Fibroblast of lung (primary cell): ENCODE results near the gene PARP14. TPM values are rescaled to one million over a fixed set of nuclear protein-coding genes. Genes with fewer than 3 reads are reported as not detected.

Experiments
- DNase-seq, 2 donors: peaks; one replicate each; pipeline versions ENCODE4 v3.0.0 to v3.0.0-alpha.2; 2010; ENCODE audit warnings: low read depth in 2 of 2
- H2AFZ ChIP-seq: 2 replicates; pipeline ENCODE4 v1.5.1; 2012; ENCODE audit warnings: low read length, control low read depth, inconsistent platforms
- H3K27ac ChIP-seq: 2 replicates; pipeline ENCODE4 v1.5.1; 2011; ENCODE audit warnings: low read length, control low read depth; ENCODE audit not compliant: insufficient read depth
- H3K27me3 ChIP-seq: 2 replicates; pipeline ENCODE4 v1.5.1; 2011; ENCODE audit warnings: mild to moderate bottlenecking, low read length; ENCODE audit not compliant: control insufficient read depth, insufficient read depth
- H3K36me3 ChIP-seq: 2 replicates; pipeline ENCODE4 v1.5.1; 2011; ENCODE audit warnings: low read length; ENCODE audit not compliant: control insufficient read depth, insufficient read depth
- H3K4me1 ChIP-seq: 2 replicates; pipeline ENCODE4 v1.5.1; 2011; ENCODE audit warnings: low read length; ENCODE audit not compliant: control insufficient read depth, insufficient read depth; ENCODE audit errors: extremely low read depth
- H3K4me2 ChIP-seq: 2 replicates; pipeline ENCODE4 v1.5.1; 2011; ENCODE audit warnings: low read length, control low read depth; ENCODE audit not compliant: insufficient read depth; ENCODE audit errors: extremely low read depth
- H3K4me3 ChIP-seq, 4 experiments: fragments of 200-600 bp in 1 of 4; sonication (generic) in 1 of 4; replicated peaks in 1 of 4; 2 replicates each; pipeline ENCODE4 v1.5.1; 2011 to 2016; ENCODE audit warnings: low read length in 4 of 4, low read depth in 3 of 4, mild to moderate bottlenecking in 3 of 4, control low read depth in 2 of 4, inconsistent platforms in 1 of 4, mixed read lengths in 1 of 4; ENCODE audit not compliant: insufficient read depth in 1 of 4; ENCODE audit errors: control extremely low read depth in 1 of 4
- H3K79me2 ChIP-seq: 2 replicates; pipeline ENCODE4 v1.5.1; 2012; ENCODE audit warnings: mild to moderate bottlenecking, low read length, inconsistent platforms; ENCODE audit not compliant: control insufficient read depth, insufficient read depth
- H3K9ac ChIP-seq: 2 replicates; pipeline ENCODE4 v1.5.1; 2011; ENCODE audit warnings: mild to moderate bottlenecking, low read length, control low read depth; ENCODE audit not compliant: insufficient read depth
- H3K9me3 ChIP-seq: 2 replicates; pipeline ENCODE4 v1.5.1; 2012; ENCODE audit warnings: low read depth, low read length; ENCODE audit not compliant: control insufficient read depth, insufficient read depth
- H4K20me1 ChIP-seq: 2 replicates; pipeline ENCODE4 v1.5.1; 2011; ENCODE audit warnings: low read length; ENCODE audit not compliant: control insufficient read depth, insufficient read depth; ENCODE audit errors: extremely low read depth
- EZH2 ChIP-seq: IDR thresholded peaks from 2 replicates; pipeline ENCODE4 v1.5.1; 2012; ENCODE audit warnings: low read length, control low read depth, mild to moderate bottlenecking; ENCODE audit errors: missing control alignments
- polyA plus RNA-seq, 2 donors: library from polyadenylated mRNA; depleted of rRNA in 1 of 2; stranded (reverse) in 1 of 2; unstranded in 1 of 2; fragments of >200 nt; gene quantifications; 2 replicates each; pipeline ENCODE4 v1.2.1, GENCODE V29; 2011 to 2012; ENCODE audit warnings: missing spikeins in 1 of 2
- total RNA-seq: library from RNA; depleted of rRNA; stranded (reverse); fragments of >200 nt; gene quantifications from 2 replicates; pipeline ENCODE4 v1.2.1, GENCODE V29; 2014
- TF ChIP-seq, protein P1 (sequence below), 2 donors: IDR thresholded peaks in 1 of 2; conservative IDR thresholded peaks in 1 of 2; 1 replicate in 1 of 2; 2 replicates in 1 of 2; pipeline ENCODE4 v1.5.1; 2011 to 2012; ENCODE audit warnings: low read length in 2 of 2, control low read depth in 1 of 2, inconsistent platforms in 1 of 2, low read depth in 1 of 2, mild to moderate bottlenecking in 1 of 2

Gene PARP14
- total and polyA plus RNA-seq, 2 donors (not counting 1 experiment from before 2014, with no cell fraction given): 35.6 to 78.3 TPM

GRCh38 chr3:122665226-122665786, 15.3 kb upstream of the PARP14 start:
- no peak for TF ChIP-seq EZH2
- TF ChIP-seq, protein P1, sequence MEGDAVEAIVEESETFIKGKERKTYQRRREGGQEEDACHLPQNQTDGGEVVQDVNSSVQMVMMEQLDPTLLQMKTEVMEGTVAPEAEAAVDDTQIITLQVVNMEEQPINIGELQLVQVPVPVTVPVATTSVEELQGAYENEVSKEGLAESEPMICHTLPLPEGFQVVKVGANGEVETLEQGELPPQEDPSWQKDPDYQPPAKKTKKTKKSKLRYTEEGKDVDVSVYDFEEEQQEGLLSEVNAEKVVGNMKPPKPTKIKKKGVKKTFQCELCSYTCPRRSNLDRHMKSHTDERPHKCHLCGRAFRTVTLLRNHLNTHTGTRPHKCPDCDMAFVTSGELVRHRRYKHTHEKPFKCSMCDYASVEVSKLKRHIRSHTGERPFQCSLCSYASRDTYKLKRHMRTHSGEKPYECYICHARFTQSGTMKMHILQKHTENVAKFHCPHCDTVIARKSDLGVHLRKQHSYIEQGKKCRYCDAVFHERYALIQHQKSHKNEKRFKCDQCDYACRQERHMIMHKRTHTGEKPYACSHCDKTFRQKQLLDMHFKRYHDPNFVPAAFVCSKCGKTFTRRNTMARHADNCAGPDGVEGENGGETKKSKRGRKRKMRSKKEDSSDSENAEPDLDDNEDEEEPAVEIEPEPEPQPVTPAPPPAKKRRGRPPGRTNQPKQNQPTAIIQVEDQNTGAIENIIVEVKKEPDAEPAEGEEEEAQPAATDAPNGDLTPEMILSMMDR (conservative IDR thresholded peaks at IDR 0.05 in 1 of 2, IDR thresholded peaks at IDR 0.05 in 1 of 2; ENCODE audit: low read depth in 1 of 2, low read length in 2 of 2): no peak

DNA sequence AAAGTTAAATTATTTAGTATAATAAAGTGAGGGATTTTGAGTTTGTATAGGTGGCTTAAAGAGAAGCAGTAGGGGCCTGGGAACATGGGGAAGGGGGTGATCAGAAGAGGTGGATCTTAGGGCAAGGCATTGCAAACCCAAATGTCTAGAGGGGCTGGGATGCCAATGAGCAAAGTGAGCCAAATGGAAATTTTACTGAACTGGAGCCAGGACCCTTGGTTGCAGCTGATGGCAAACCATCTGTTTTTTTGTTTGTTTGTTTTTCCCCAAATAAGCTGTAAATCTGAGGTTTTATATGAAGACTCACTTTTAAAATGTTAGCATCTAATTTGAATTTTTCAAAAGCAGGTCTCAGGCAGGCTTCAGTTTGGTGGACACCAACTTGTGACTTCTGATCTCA, 14.8 kb upstream of the PARP14 start:
- TF ChIP-seq EZH2: no peak
- no peak overlapping the region for H2AFZ ChIP-seq
- no peak for DNase-seq
- no peak overlapping the region for H3K4me3 ChIP-seq
- no peaks in the 10 kb centered on the region for H3K36me3 ChIP-seq
- no peaks in the 10 kb centered on the region for H4K20me1 ChIP-seq
- H3K9me3 ChIP-seq: no peaks in the 10 kb centered on the region
- no peaks in the 10 kb centered on the region for H3K4me1 ChIP-seq
- no peaks in the 10 kb centered on the region for H3K79me2 ChIP-seq
- no peaks in the 10 kb centered on the region for H3K27me3 ChIP-seq
- no peak overlapping the region for H3K27ac ChIP-seq
- no peak overlapping the region for H3K4me2 ChIP-seq
- H3K9ac ChIP-seq: no peak overlapping the region

More at GRCh38 chr3:122665226-122665786, 15.3 kb upstream of the PARP14 start:
- H3K4me2 ChIP-seq: no peak overlapping the region
- no peak overlapping the region for H3K9ac ChIP-seq
- no peaks in the 10 kb centered on the region for H3K79me2 ChIP-seq
- H3K27me3 ChIP-seq: no peaks in the 10 kb centered on the region
- H3K4me3 ChIP-seq: no peak overlapping the region
- H2AFZ ChIP-seq: no peak overlapping the region
- DNase-seq: no peak
- no peak overlapping the region for H3K27ac ChIP-seq
- no peaks in the 10 kb centered on the region for H3K36me3 ChIP-seq
- no peaks in the 10 kb centered on the region for H3K9me3 ChIP-seq
- H4K20me1 ChIP-seq: no peaks in the 10 kb centered on the region
- no peaks in the 10 kb centered on the region for H3K4me1 ChIP-seq

- Histone ChIP-seq H3K9me3 (no peaks in the 10 kb centered on the region), H3K27me3 (no peaks in the 10 kb centered on the region), H3K4me1 (no peaks in the 10 kb centered on the region), H2AFZ (peak overlapping the region; percentile 15), H3K36me3 (no peaks in the 10 kb centered on the region), H3K4me2 (no peak overlapping the region), H3K4me3 (no peak overlapping the region), H3K79me2 (no peaks in the 10 kb centered on the region), H4K20me1 (no peaks in the 10 kb centered on the region), H3K9ac (no peak overlapping the region), H3K27ac (no peak overlapping the region)
- DNase-seq: peak; percentile 51 to 81
- TF ChIP-seq EZH2: no peak
- TF ChIP-seq, protein P1 (conservative IDR thresholded peaks at IDR 0.05 in 1 of 2, IDR thresholded peaks at IDR 0.05 in 1 of 2; ENCODE audit: low read depth in 1 of 2, low read length in 2 of 2): no peak
Observed at GRCh38 chr3:122668930-122669730, 11.5 kb upstream of the PARP14 start.
